ENCODE measurements around the gene PCID2. TPM values are rescaled to one million over a fixed set of nuclear protein-coding genes. Genes with fewer than 3 reads are reported as not detected.

Gene PCID2
- total RNA-seq, 1 experiment from 2014 or later: 265 TPM

Other genes with a start within 250 kb of the PCID2 start
- 12.4 and 14.1 TPM in 2 replicates for gene MCF2L, start 239.5 kb downstream of the PCID2 start, total RNA-seq (2014; rRNA removed; shearing (Covaris generic))
- gene F7, start 102.9 kb downstream of the PCID2 start, total RNA-seq (2014; rRNA removed; shearing (Covaris generic)): 0.05 TPM in 1 of 2 replicates, not detected in the other
- 0.29 and 0.36 TPM in 2 replicates for gene F10, start 85.9 kb downstream of the PCID2 start, total RNA-seq (2014; rRNA removed; shearing (Covaris generic))
- not detected in 2 replicates for gene PROZ, start 50.0 kb downstream of the PCID2 start, total RNA-seq (2014; rRNA removed; shearing (Covaris generic))
- 142 and 154 TPM in 2 replicates for gene CUL4A, start 944 bp upstream of the PCID2 start, total RNA-seq (2014; rRNA removed; shearing (Covaris generic))
- gene LAMP1, start 88.6 kb upstream of the PCID2 start, total RNA-seq (2014; rRNA removed; shearing (Covaris generic)): 285 and 287 TPM in 2 replicates
- gene GRTP1, start 155.5 kb upstream of the PCID2 start, total RNA-seq (2014; rRNA removed; shearing (Covaris generic)): not detected in 2 replicates
- 0.96 and 2.1 TPM in 2 replicates for gene ADPRHL1, start 244.8 kb upstream of the PCID2 start, total RNA-seq (2014; rRNA removed; shearing (Covaris generic))